Bladder microvascular endothelial cell (primary cell): Measurements from ENCODE around the gene SGSM2. TPM values are rescaled to one million over a fixed set of nuclear protein-coding genes. Genes with fewer than 3 reads are reported as not detected.

Experiments used
- total RNA-seq: library from RNA; depleted of rRNA; stranded (reverse); fragments of >200 nt; gene quantifications from 2 replicates; pipeline ENCODE4 v1.2.3, GENCODE V29; 2014

SGSM2 gene, protein sequence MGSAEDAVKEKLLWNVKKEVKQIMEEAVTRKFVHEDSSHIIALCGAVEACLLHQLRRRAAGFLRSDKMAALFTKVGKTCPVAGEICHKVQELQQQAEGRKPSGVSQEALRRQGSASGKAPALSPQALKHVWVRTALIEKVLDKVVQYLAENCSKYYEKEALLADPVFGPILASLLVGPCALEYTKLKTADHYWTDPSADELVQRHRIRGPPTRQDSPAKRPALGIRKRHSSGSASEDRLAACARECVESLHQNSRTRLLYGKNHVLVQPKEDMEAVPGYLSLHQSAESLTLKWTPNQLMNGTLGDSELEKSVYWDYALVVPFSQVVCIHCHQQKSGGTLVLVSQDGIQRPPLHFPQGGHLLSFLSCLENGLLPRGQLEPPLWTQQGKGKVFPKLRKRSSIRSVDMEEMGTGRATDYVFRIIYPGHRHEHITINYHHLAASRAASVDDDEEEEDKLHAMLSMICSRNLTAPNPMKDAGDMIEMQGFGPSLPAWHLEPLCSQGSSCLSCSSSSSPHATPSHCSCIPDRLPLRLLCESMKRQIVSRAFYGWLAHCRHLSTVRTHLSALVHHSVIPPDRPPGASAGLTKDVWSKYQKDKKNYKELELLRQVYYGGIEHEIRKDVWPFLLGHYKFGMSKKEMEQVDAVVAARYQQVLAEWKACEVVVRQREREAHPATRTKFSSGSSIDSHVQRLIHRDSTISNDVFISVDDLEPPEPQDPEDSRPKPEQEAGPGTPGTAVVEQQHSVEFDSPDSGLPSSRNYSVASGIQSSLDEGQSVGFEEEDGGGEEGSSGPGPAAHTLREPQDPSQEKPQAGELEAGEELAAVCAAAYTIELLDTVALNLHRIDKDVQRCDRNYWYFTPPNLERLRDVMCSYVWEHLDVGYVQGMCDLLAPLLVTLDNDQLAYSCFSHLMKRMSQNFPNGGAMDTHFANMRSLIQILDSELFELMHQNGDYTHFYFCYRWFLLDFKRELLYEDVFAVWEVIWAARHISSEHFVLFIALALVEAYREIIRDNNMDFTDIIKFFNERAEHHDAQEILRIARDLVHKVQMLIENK
- 23.2 and 58.8 TPM in 2 replicates for total RNA-seq

DNA sequence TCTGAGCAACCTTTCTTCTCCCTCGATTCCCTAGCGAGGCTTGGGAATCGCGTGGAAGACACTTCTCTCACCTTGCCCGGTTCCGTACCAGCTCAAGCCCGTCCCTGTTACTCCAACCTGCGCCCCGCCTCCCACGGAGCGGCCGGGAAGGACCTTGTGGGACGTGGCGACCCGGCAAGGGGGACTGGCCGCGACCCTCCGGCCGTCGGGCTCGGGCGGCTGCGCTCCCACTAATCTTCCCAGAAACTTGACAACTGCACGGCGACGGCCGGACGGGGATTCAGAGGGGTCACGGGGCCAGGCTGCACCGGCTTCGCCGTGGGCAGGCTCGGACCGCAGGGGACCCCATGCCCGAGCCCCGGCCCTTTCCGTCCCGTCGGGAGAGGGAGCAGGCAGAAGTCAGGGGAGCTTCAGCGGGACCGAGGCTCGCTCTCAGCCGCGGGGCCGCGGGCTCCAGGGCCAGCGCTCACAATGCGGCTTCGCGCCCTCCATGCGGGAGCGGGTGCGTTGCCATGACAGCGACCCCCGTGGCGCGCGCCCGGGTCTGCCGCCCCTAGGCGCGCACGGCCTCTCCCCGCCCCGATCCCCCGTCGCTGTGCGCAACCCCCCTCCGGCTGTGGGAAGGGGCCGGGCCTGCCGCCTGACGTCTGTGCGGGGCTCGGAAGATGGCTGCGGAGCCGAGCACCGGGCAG lies at the start of gene SGSM2:
SGSM2 (plus strand) TSS at position 650 of the 692 bp plus-strand sequence. CDS start 188 bp downstream, outside the sequence.

DNA sequence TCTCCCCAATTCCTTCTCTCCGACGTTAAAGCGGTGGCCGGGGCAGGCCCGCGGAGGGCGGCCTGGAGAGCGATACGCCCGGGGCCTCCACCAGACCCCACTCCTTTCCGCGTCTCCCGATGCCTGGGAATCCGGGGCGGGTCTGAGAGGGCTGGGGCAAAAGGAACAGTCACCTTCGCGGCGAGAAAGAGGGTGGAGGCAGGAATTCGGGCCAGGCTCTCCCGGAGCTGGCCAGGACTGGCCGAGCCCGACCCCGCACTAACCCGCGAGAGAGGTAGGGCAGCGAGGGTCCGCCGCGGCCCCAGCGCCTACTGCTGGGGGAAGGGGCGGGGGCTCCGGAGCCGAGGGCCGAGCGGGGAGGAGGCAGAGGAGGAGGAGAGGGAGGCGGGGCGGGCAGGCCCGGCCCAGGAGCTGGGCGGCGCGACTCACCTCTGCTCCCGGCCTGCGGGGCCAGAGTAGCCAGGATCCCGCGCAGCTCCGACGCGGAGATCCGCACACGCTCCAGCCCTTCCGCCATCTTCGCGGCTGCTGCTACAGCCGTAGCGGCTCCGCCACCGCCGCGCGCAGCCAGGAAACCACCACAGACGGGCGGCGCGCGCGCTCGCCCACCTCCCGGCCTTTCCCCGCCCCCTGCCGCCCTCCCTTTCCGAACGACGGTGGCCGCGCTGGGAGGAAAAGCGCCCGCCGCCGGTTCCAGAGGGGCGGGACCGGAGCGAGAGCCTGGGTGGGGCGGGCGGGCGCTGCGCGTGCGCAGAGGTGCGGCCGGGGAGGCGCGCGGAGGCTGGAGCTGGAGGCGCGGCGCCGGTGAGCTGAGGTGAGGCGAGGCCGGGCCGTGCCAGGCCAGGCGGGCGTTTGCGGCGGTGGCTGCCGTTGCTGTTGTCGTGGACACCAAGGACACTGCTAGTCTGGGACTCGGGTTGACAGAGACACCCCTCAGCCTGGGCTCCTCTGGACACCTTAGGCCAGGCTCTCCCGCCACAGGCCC lies 33.8 kb upstream of the SGSM2 start, which contains the start of the genes SMG6 and SRR:
SMG6 (minus strand) TSS at position 582 of the 985 bp plus-strand sequence; CDS start at position 517, 65 bp downstream.
SRR (plus strand) TSS at position 747 of the 985 bp plus-strand sequence. CDS start 11,611 bp downstream, outside the sequence.

DNA sequence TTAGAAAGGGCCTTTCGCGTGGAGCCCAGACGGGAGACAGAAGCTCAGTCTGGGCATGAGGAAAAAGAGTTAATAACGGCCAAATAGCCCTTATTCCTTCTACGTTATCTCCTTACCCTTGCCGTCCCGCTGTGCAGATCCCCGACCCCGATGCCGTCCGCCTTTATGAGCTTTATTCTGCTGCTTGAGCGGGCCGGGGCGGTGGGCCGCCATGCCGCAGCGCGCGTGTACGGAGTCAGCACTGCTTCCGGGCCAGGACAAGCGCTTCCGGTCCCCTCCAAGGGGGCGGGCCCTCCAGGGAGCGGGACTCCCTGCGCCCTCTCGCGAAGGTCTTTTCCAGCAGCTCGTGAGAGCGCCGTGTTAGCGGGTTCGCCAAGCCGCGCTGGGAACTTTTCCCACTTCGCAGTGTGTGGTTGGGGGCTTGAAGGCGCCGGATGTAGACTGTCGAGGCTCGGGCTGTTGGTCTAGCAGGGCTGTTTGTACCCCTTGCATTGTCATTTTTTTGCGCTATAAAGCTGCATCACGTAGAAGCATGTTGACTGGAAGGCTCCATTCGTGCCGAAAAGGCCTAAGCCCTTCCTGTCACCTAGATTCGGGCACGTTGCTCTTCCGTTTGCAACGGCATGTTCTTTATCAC lies 968 bp upstream of the SGSM2 start, which contains the start of gene TSR1:
TSR1 (minus strand) TSS at position 243 of the 637 bp plus-strand sequence; CDS start at position 213, 30 bp downstream.

DNA sequence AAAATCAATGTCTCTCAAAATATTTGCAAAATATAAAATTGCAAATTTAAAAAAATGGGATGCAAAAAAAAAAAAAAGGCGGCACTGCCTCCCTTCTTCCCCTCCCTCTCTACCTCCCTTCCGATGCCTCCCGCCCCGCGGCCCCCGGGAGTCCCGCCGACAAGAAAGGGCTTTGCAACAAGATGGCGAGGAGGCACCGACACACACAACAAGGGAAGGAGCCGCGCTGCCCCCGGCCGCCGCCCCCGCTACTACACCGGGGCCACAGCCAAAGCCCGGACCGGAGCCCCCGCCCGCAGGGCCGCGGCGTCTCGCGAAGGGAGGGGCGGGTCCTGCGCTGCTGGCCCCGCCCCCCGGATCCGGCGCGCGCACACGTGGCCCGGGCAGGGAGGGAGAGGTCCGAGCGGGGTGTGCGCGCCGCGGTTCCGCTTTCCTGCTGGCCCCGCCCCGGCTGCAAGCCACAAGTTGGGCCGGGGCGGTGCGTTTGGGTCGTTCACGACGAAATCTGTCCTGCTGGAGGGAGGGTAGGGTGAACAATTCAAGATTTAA lies 63.6 kb downstream of the SGSM2 start, which contains the start of gene MNT:
MNT (minus strand) TSS at position 184 of the 549 bp plus-strand sequence. CDS start 348 bp downstream, outside the sequence.

Other genes starting within 250 kb of the SGSM2 start
- 18.5 and 37.3 TPM in 2 replicates for gene SMG6, start 33.7 kb upstream of the SGSM2 start, total RNA-seq
- gene SRR, start 33.6 kb upstream of the SGSM2 start, total RNA-seq = 11.5 and 11.7 TPM in 2 replicates
- gene TSR1, start 1.0 kb upstream of the SGSM2 start, total RNA-seq = 28.0 and 46.8 TPM in 2 replicates
- 2.1 and 5.7 TPM in 2 replicates for gene MNT, start 63.6 kb downstream of the SGSM2 start, total RNA-seq
- gene METTL16, start 174.4 kb downstream of the SGSM2 start, total RNA-seq = 7.3 and 13.0 TPM in 2 replicates